Measurements from ENCODE around the gene C2CD4C.
"Not testable (repeated sequence)": the region's sequence is repeated elsewhere in the genome, so short reads cannot be mapped to it uniquely, and the experiment has no call there.

C2CD4C gene

GRCh38 chr19:362154-362553 is 46.8 kb downstream of the C2CD4C start:
- Histone ChIP-seq H3K36me3 (ENCODE audit: control insufficient read depth, insufficient read depth, low read length) (no peaks in the 10 kb centered on the region), H3K27me3 (ENCODE audit: control insufficient read depth, insufficient read depth, low read length) (no peaks in the 10 kb centered on the region), H3K9me3 (ENCODE audit: control insufficient read depth, insufficient read depth, low read length) (no peaks in the 10 kb centered on the region), H3K4me3 (ENCODE audit: low read depth, low read length) (no peak overlapping the region), H3K4me1 (ENCODE audit: control insufficient read depth, insufficient read depth, low read length) (no peaks in the 10 kb centered on the region), H3K9ac (ENCODE audit: low read depth, low read length) (no peak overlapping the region)

GRCh38 chr19:359653-359925 is 49.4 kb downstream of the C2CD4C start:
- H3K27me3 ChIP-seq (ENCODE audit: control insufficient read depth, insufficient read depth, low read length), result no peaks in the 10 kb centered on the region
- H3K36me3 ChIP-seq (ENCODE audit: control insufficient read depth, insufficient read depth, low read length), result no peaks in the 10 kb centered on the region
- no peaks in the 10 kb centered on the region for H3K9me3 ChIP-seq (ENCODE audit: control insufficient read depth, insufficient read depth, low read length)
- H3K9ac ChIP-seq (ENCODE audit: low read depth, low read length), result no peak overlapping the region
- H3K4me1 ChIP-seq (ENCODE audit: control insufficient read depth, insufficient read depth, low read length), result no peaks in the 10 kb centered on the region
- H3K4me3 ChIP-seq (ENCODE audit: low read depth, low read length), result no peak overlapping the region

GRCh38 chr19:355536-355935 is 53.4 kb downstream of the C2CD4C start:
- not testable (repeated sequence) for H3K4me3 ChIP-seq (ENCODE audit: low read depth, low read length); H3K9ac ChIP-seq (ENCODE audit: low read depth, low read length); H3K4me1 ChIP-seq (ENCODE audit: control insufficient read depth, insufficient read depth, low read length); H3K27me3 ChIP-seq (ENCODE audit: control insufficient read depth, insufficient read depth, low read length); H3K9me3 ChIP-seq (ENCODE audit: control insufficient read depth, insufficient read depth, low read length); H3K36me3 ChIP-seq (ENCODE audit: control insufficient read depth, insufficient read depth, low read length)
